Loucy (cell line): Measurements from ENCODE around the gene RPL28.

Source experiments
- CTCF ChIP-seq: fragments of 200-600 bp; sonication (generic); conservative IDR thresholded peaks from 2 replicates; pipeline ENCODE4 v1.5.1; 2014; ENCODE audit warnings: mild to moderate bottlenecking, antibody characterized with exemption, low read length
- EZH2phosphoT487 ChIP-seq: fragments of 200-600 bp; IDR thresholded peaks from 2 replicates; pipeline ENCODE4 v1.6.1; 2018; ENCODE audit warnings: antibody characterized with exemption, mild to moderate bottlenecking, moderate library complexity, borderline replicate concordance

GRCh38 chr19:55441319-55441691 is 55.6 kb downstream of the RPL28 start:
- TF ChIP-seq CTCF = no peak
- no peak for TF ChIP-seq EZH2phosphoT487
